GM06990 (cell line): Measurements from ENCODE around the gene SIPA1L3.

Experiments used
- DNase-seq: peaks from one replicate; pipeline ENCODE4 v3.0.0-alpha.2; 2011; ENCODE audit not compliant: insufficient read length; ENCODE audit errors: extremely low read depth
- H3K27me3 ChIP-seq: replicated peaks from 2 replicates; pipeline ENCODE4 v1.6.0; 2011; ENCODE audit warnings: low read length; ENCODE audit not compliant: control insufficient read depth, insufficient read depth
- H3K36me3 ChIP-seq: 2 replicates; pipeline ENCODE4 v1.5.1; 2011; ENCODE audit warnings: low read length; ENCODE audit not compliant: control insufficient read depth, insufficient read depth
- H3K4me3 ChIP-seq: replicated peaks from 2 replicates; pipeline ENCODE4 v1.5.1; 2011; ENCODE audit warnings: low read depth, mild to moderate bottlenecking, control low read depth, low read length
- TF ChIP-seq, protein P1 (sequence below): IDR thresholded peaks from 2 replicates; pipeline ENCODE4 v1.5.1; 2011; ENCODE audit warnings: low read length, control low read depth, mild to moderate bottlenecking, inconsistent platforms; ENCODE audit not compliant: insufficient read depth, poor library complexity, severe bottlenecking

Gene SIPA1L3

DNA sequence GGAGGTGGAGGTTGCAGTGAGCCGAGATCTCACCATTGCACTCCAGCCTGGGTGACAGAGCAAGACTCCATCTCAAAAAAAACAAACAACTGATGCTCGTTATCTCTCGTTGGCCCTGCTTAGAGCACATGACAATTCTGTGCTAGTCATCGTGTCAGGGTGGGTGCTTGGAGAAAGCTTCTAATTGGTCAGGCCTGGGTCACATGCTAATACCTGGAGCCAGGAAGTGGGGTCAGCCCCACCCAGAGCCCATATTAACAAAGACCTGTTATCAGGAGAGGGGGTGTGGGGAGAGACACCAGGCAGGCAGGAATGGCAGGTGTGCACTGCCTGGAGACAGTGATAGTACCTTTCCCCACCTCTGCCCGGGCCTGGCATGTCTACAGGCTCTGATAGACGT lies 232.1 kb downstream of the SIPA1L3 start:
- H3K27me3 ChIP-seq: no peaks in the 10 kb centered on the region
- DNase-seq: no peak
- H3K4me3 ChIP-seq: no peak overlapping the region
- peaks cover 15% of the 10 kb centered on the region for H3K36me3 ChIP-seq
- TF ChIP-seq, protein P1, sequence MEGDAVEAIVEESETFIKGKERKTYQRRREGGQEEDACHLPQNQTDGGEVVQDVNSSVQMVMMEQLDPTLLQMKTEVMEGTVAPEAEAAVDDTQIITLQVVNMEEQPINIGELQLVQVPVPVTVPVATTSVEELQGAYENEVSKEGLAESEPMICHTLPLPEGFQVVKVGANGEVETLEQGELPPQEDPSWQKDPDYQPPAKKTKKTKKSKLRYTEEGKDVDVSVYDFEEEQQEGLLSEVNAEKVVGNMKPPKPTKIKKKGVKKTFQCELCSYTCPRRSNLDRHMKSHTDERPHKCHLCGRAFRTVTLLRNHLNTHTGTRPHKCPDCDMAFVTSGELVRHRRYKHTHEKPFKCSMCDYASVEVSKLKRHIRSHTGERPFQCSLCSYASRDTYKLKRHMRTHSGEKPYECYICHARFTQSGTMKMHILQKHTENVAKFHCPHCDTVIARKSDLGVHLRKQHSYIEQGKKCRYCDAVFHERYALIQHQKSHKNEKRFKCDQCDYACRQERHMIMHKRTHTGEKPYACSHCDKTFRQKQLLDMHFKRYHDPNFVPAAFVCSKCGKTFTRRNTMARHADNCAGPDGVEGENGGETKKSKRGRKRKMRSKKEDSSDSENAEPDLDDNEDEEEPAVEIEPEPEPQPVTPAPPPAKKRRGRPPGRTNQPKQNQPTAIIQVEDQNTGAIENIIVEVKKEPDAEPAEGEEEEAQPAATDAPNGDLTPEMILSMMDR: no peak

DNA sequence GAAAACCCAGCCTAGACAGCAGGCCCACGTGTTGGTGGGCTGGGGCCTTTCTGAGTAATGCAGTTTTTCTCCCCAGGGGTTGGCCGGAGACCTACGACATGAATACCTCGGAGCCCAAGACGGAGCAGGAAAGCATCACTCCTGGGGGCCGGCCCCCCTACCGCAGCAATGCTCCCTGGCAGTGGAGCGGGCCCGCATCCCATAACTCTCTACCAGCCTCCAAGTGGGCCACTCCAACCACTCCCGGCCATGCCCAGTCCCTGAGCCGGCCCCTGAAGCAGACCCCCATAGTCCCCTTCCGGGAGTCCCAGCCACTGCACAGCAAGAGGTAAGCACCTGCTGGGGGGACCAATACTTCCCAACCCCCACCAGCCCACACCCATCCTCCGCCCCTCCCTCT lies 234.1 kb downstream of the SIPA1L3 start:
- DNase-seq: no peak
- H3K27me3 ChIP-seq: no peaks in the 10 kb centered on the region
- TF ChIP-seq, protein P1: no peak
- H3K4me3 ChIP-seq: no peak overlapping the region
- H3K36me3 ChIP-seq: peaks cover 21% of the 10 kb centered on the region

DNA sequence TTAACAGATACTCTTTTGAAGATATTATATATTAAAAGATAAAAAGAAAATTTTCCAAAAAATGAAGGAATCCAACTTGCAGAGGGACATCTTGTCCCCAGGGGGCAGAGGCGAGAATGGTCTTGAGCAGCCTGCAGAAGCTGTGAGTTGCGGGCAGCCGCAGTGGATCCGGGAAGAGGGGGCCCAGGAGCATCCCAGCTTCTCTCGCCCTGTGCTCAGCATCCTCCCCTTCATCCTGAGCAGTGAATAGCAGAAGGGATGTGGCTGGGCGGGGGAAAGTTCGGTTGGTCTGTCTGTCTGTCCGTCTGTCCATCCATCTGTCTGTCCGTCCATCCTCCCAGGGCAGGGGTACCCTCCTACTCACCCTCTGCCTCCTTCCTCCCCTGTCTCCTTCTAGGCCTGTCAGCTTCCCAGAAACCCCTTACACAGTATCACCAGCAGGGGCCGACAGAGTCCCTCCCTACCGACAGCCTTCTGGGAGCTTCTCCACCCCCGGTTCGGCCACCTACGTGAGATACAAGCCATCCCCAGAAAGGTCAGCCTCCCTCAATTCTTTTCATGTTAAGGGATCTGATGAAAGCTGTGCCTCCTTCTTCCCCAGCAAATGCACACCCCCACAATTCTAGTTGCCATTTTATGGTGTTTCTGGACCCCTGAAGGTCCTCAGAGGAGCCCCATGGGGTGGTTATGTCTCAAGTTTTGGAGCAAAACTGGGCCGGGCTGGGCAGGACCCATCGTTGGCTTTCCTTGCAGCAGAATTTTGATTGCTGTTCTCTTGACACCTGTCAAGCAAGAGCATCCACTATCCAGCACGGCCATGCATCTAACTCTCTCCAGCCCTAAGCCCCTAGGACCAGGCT lies 235.4 kb downstream of the SIPA1L3 start:
- Histone ChIP-seq H3K4me3 (no peak overlapping the region), H3K36me3 (peaks cover 21% of the 10 kb centered on the region), H3K27me3 (no peaks in the 10 kb centered on the region)
- TF ChIP-seq, protein P1: peak; percentile 74
- no peak for DNase-seq

DNA sequence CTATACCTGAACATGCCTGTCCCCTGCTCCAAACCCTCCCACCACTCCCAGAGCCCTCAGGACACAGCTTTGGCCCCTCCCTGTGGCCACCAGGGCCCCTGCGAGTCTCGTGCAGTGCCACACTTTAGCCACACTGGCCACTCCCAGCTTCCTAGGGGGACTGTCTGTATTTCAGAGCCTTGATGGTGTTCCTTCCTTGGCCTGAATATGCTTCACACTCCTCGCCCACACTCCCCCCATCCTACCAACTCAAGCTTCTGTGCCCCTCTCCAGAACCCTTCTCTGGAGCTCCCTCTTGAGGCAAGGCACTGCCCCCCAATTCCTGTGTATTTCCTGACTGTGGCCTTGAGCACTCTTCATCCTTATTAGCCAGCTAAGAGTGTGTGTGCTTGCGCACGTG lies 236.8 kb downstream of the SIPA1L3 start:
- peaks cover 19% of the 10 kb centered on the region for H3K36me3 ChIP-seq

DNA sequence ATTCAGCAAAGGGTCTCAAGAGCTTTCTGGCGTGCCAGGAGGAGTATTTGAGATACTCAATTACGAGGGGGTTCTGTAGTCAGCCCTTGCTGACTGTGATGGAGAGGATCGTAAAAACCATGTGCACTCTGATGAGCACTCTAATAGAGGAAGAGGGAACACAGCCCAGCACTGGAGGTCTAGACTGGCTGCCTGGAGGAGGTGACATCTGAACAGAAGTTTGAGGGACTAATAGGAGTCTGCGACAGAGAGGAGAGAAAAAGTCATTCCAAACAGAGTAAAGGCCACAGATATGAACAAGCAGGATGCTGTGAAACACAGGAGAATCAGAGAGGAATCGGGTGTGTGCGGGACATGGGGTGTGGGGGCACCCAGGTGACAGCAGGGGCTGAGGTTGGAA lies 237.7 kb downstream of the SIPA1L3 start:
- Histone ChIP-seq H3K36me3 (peaks cover 19% of the 10 kb centered on the region), H3K27me3 (no peaks in the 10 kb centered on the region), H3K4me3 (no peak overlapping the region)
- TF ChIP-seq, protein P1: no peak
- no peak for DNase-seq

More for the DNA sequence above, 236.8 kb downstream of the SIPA1L3 start:
- DNase-seq: no peak
- H3K4me3 ChIP-seq: no peak overlapping the region
- H3K27me3 ChIP-seq: no peaks in the 10 kb centered on the region
- TF ChIP-seq, protein P1: peak; percentile 27
